ENCODE results near the gene ALMS1.

DNA sequence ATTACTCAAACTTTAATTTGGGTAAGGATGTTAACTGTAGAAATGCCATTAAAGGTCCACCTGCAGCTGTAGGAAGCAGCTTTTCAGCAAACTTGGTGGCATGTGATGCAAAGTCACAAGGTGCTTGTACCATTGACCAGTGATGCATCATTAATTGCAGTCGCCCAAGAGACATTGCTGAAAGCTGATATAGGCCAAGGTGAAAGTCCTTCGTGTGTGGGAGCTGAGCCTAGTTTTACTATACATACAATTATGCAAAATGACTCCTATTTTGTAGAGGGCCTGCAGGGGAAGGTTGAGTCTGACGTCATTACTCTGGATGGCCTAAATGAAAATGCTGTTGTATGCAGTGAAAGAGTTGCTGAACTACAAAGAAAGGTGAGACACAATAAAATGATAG is 40.5 kb downstream of the ALMS1 start:
- TF ChIP-seq CTCF (IDR thresholded peaks at IDR 0.05) (no peak), POLR2A (IDR thresholded peaks at IDR 0.05; ENCODE audit: low read depth) (no peak), POLR2AphosphoS5 (IDR thresholded peaks at IDR 0.05) (no peak), EP300 (IDR thresholded peaks at IDR 0.05) (no peak)
